Eye (tissue), 1 donor: Measurements from ENCODE around the gene PKDREJ.

Source experiments
- DNase-seq: peaks from one replicate; pipeline ENCODE4 v3.0.0-alpha.2; 2015

The PKDREJ gene

DNA sequence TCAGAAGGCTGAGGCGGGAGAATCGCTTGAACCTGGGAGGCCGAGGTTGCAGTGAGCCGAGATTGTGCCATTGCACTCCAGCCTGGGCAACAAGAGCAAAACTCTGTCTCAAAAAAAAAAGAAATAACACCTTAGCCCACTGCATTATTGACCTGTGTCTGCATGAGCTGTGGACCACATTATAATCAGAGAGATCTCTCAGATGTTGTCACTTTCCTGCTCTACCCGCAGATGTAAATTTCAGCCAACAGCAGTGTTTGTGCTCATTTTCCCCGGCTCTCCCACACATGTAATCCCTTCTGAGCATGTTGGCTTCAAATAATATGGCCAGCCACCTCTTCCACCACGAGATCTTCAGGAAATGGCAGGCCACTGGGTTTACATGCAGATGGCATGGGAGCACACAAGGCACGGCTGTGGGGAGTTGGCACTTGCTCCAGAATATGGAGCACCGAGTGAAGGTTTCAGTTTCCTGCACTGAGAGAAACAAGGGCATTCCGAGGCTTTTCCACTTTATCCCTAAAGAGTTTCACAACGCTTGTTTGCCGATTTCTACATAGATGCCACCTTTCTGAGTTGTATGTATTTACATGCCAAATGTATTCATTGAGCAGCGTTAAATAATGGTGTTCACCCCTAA, 32.8 kb downstream of the PKDREJ start:
- no peak for DNase-seq

DNA sequence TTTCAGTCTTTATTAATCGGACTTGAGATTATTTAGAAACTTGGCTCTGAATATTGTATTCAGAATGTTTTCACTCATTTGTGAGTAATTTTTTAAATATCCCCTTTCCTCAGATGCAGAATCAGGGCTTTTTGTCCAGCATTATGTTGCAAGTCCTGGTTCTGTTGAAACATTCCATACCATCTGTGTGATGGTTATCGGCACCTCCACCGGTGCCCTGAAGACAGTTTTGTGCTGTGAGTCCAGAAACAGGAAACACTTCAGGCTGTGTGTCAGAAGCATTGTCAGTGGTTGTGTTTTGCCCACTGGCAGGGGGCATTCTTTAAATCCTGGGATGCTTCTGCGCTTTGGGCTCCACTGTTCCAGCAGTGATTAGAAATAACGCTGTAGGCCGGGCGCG, 33.4 kb downstream of the PKDREJ start:
- DNase-seq = no peak

DNA sequence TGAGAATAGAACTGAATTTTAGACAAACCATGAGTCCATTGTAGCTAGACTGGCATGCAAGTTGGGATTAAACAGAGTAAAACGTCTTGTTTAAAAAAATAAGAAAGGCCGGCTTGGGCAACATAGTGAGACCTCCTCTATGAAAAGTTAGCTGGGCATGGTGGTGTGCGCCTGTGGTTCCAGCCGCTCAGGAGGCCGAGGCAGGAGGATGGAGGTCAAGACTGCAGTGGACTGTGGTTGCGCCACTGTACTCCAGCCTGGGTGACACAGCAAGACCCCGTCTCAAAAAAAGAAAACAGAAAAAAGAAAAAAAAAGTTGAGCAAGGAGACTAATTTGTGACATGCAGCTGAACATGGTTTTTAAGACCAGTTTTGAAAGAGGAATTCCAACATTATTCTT, 36.6 kb downstream of the PKDREJ start:
- no peak for DNase-seq

DNA sequence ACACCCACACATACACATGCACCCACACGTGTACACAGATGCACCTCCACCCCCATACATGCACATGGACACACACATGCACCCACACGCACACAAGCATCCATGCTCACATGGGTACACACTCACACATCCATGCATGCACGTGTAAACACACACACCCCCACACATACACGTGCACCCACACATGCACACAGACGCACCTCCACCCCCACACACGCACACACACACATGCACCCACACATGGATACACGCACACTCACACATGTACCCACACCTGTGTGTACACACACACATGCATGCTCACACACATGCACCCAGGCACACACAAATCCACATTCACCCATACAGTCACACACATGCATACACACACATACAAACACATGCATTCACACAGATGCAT, 37.5 kb downstream of the PKDREJ start:
- DNase-seq = no peak

DNA sequence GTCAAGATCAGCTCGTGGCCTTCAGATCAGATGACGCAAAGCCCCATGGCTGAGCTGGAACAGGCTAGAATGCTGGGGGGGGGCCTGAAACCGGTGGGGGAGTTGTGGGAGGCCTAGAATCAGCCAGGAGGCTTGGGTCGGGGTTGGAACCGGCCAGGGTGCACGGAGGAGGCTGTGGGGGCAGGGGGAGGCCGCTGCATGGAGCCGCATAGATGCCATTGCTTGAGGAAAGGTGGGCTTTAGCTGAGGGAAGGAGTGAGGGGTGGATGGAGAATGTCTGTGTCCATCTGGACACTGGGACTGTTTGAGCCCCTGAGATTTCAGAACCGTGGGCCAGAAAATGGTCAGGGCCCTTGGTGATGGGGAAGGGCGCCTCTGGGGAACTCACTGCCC, 38.2 kb downstream of the PKDREJ start:
- DNase-seq = no peak

DNA sequence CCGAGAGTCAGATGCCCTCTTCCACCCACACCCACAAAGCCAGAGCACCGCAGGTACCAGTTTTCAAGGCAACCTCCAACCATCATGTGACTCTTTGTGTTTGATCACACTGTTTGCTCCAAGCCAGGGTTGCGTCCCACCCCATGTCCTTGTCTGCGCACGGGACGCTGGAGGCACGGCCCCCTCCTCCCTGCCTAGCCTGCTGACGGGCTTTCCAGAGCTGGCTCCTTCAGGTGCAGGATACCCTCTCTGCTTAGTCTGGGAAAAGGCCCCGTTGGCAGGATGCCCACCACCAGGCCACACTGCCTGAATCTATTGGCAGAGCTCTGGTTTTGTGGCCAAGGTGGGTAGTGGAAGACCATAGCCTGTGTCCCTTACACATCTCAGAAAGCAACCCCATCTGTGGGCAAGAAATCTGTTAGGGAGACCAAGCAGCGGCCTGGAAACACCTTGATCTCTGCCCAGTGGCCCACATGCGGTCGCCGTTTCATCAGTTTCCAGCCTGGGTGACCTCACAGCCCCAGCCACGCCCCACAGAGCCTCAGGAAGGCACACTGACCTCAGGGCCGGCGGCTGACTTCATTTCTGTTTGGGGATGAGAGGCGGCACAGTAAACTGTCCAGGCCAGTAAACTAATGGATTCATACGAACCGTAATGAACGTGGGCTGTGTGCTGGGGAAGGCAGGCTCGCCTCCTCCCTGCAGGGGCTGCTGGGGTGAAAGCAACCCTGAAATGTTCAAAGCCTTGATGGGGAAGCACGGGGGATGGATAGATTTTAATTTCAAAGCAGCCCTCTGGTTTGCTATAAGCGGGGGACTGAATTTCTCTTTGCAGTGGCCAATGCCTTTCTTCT, 38.9 kb downstream of the PKDREJ start:
- DNase-seq = no peak

DNA sequence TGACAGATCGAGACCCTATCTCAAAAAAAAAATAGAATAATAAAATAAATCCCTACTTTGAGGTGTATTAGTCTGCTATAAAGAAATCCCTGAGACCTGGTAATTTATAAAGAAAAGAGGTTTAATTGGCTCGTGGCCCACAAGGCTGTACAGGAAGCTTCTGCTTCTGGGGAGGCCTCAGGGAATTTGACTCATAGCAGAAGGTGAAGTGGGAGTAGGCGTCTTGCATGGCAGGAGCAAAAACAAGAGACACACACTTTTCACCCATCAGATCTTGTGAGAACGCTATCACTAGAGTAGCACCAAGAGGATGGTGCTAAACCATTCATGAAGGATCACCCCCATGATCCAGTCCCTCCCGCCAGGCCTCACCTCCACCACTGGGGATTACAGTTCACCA, 42.2 kb downstream of the PKDREJ start:
- no peak for DNase-seq

DNA sequence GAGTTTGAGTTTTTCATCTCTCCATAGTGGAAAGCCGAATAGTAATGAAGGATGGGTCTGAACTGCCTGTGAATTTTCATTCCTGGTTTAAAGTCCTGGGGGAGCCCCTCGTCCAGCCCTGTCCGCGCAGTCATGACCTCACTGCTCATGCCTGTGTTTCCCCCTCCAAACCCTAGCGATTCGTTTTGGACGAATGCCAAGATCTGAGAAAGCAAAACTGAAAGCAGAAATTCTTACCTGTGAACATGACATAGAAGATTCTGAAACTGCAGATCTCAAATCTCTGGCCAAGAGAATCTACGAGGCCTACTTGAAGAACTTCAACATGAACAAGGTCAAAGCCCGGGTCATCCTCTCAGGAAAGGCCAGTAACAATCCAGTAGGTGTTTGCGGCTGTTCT, 43.5 kb downstream of the PKDREJ start:
- DNase-seq = no peak

DNA sequence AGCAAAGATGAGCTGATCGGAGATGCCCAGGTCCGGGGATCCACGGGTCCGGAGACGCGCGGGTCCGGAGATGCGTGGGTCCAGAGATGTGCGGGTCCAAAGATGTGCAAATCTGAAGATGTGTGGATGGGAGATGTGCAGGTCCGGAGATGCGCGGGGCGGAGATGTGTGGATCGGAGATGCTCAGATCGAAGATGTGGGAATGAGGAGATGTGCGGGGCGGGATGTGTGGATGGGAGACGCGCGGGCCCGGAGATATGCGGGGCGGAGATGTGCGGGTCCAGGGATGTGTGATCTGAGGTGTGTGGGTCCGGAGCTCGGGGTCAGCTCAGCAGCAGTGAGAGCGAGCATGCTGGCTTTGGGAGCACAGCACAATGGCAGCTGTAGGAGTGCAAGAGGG, 48.5 kb downstream of the PKDREJ start:
- no peak for DNase-seq

DNA sequence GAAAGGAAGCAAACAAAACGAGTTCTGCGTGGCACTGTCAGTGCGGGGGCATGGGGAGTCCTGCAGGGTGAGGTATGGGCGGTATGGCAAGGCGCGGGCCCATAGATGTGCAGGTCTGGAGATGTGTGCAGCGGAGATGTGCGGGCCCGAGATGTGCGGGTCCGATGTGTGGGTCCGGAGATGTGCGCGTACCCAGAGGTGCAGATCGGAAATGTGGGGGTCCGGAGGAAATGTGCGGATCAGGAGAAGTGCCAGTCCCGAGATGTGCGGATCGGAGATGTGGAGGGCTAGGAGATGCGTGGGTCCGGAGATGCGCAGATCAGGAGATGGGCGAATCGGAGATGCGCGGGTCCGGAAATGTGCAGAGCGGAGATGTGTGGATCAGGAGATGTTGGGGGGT, 49.0 kb downstream of the PKDREJ start:
- DNase-seq = no peak

DNA sequence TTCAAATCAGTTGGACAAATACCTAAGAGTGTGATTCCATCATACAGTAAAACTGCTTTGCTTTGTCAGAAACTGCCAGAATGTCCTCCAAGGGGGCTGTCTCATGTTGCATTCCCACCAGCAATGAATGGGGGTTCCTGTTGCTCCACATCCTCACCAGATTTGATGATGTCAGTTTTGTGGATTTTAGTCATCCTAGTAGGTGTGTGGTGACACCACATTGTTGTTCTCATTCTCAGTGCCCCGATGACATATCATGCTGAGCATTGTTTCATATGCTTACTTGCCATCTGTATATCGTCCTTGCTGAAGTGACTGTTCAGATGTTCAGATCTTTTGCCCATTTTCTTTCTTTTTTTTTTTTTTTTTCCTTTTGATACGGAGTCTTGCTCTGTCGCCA, 50.1 kb downstream of the PKDREJ start:
- no peak for DNase-seq

DNA sequence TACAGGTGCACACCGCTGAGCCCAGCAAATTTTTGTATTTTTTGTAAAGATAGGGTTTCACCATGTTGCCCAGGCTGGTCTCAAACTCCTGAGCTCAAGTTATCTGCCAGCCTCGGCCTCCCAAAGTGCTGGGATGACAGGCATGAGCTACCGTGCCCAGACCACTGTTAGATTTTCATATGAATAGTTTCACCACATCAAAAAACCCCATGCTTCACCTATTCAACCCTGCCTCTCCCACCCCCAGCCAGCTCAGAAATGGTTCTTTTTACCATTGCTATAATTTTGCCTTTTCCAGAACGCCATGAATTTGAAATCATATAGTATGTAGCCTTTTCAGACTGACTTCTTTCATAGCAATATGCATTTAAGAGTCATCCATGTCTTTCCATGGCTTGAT, 50.9 kb downstream of the PKDREJ start:
- no peak for DNase-seq

DNA sequence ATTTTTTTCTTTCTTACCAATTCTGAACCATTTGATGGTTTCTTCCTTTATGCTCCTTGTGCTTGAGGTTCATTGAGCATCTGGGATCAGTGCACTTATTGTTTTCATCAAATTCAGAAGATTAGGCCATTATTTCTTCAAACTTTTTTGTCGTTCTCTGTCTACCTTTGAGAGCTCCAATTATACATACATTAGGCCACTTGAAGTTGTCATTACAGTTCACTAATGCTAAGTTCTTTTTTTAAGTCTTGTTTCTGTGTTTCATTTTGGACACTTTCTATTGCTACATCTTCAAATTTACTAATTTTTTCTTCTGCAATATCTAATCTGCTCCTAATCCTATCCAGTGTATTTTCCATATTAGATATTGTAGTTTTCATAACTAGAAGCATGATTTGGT, 53.9 kb downstream of the PKDREJ start:
- peak; percentile 6 for DNase-seq
